Inflammatory macrophage (primary cell): ENCODE data around the gene PDE6B.
"Not testable (repeated sequence)": the region's sequence is repeated elsewhere in the genome, so short reads cannot be mapped to it uniquely, and the experiment has no call there.

Experiments used
- DNase-seq, 2 donors: peaks; one replicate each; pipeline ENCODE4 v3.0.0-alpha.2; 2020 to 2022

Gene PDE6B

DNA sequence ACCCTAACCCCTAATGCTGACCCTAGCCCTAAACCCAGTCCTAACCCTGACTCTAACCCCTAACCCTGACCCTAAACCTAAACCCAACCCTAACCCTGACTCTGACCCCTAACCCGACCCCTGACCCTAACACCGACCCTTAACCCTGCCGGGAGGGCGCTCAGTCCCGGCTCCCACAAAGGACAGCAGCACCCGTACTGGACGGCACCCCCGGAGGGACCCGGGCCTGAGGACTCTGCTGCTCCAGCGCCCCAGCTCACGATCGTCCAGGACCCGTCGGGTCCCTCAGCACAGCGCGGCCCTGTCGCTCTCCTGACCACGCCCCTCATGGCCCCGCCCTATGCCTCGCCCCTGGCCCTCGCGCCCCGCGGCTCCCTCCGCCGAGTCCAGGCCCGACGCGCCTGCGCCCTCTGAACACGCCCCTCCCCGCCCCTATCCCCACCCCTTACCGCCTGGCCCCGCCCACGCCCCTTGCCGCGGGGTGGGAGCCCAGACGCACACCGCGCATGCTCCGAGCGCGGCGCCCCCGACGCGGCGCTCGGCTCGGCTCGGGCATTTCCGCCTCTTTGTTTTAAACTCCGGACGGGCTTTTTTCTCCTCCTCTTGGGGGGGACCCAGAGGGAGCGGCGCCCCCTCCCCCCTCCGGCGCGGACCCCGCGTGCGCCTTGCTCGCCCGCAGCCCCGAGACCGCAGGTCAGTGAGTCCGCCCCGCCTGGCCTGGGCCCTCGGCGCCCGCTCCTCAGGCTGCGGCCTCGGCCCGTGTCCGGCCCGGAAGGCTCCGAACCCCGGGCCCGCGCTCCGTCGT lies 80.1 kb downstream of the PDE6B start, which contains the start of gene PCGF3:
PCGF3 (plus strand) TSS at position 555 of the 805 bp plus-strand sequence. CDS start 27,849 bp downstream, outside the sequence.
- DNase-seq, result peak; percentile 97

GRCh38 chr4:706083-706633 lies 80.8 kb downstream of the PDE6B start:
- not testable (repeated sequence) for DNase-seq

- DNase-seq, result no peak
These were observed 81.6 kb downstream of the PDE6B start for GRCh38 chr4:706834-707598.

DNA sequence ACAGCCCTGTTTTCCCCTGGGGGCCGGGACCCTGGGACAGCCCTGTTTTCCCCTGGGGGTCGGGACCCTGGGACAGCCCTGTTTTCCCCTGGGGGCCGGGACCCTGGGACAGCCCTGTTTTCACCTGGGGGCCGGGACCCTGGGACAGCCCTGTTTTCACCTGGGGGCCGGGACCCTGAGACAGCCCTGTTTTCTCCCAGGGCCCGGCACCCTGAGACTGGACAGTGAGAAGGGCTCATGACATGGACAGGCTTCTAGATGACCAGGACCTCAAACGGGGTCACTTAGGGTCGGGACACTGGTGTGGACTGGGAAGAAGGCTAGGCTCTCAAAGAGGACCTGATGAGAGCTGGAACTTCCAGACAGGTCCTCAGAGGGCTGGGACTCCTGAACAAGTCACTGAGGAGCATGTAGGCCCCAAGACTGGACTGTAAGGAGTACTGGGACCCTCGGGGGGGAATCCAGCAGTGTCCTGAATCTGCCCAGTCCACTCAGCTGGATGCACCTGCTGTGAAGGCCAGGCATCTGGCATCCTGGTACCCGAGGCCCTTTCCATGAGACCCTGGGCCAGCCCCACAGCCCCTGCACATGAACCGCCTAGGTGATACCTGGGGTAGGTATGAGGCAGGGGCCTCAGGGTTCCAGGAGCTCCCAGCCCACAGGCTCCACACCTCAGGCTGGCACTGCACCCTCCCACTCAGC lies 82.7 kb downstream of the PDE6B start:
- no peak for DNase-seq

DNA sequence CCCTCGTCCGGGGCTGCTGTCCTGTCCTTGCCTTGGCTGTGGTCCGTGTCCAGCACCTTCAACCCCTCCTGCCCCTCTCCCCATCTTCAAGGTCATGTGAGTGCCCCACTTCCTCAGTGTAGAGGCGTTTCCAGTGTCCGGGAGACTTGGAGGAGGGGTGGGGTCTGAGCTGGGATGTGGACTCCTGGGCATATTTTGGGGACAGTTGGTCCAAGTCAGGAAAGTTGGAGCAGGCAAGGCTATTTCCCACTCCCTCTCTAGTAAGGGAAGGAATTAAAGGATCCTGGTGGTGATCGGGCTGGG lies 83.2 kb downstream of the PDE6B start:
- DNase-seq, result no peak

DNA sequence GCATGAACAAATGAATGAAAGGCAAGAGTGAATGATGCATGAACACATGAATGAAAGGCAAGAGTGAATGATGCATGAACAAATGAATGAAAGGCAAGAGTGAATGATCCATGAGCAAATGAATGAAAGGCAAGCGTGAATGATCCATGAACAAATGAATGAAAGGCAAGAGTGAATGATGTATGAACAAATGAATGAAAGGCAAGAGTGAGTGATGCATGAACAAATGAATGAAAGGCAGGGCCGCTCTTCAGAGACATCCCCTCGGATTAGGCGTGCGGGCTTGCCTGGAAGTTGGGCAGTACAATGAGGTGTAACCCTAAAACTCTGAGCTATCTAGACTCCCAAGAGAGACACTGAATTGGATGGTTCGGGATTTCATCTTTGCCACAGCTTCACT lies 84.0 kb downstream of the PDE6B start:
- no peak for DNase-seq

DNA sequence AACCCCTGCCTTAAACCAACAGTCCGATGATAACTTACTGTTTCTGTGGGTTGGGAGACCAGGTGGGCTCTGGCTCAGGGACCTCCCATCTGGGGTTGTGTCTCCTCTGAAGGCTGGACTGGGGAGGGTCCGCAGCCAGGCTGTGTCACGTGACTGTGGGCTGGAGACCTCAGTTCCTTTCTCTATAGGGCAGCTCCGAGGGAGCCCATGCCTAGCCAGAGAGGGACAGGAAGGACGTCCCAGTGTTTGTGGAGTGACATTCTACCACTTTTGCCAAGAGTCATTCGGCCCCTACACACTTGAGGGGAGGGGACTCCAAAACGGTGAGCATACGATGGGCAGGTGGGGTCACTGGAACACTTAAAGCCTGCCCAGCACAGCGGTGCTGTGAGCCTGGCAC lies 84.7 kb downstream of the PDE6B start:
- no peak for DNase-seq

- DNase-seq, result no peak
These were observed 85.5 kb downstream of the PDE6B start for GRCh38 chr4:710916-711315.

GRCh38 chr4:712093-712492 lies 86.7 kb downstream of the PDE6B start:
- no peak for DNase-seq

GRCh38 chr4:712916-713632 lies 87.7 kb downstream of the PDE6B start:
- DNase-seq, result no peak

DNA sequence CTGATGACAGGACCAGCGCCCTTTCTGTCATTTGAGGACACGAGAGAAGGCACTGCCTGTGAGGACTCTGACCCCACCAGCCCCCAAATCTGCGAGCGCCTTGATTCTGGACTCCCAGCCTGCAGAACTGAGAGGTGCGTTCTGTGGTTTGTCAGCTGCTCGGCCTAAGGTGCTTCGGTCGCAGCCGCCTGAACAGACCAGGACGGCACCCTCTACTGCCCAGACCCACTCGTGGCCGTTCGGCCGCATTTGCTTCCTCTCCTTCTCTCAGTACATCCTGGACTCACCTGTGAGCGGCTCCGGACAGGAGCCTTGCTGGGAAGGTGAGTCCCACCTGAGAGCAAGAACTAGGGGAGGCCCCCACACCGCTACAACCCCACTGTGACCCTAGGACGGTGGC lies 88.7 kb downstream of the PDE6B start:
- no peak for DNase-seq

DNA sequence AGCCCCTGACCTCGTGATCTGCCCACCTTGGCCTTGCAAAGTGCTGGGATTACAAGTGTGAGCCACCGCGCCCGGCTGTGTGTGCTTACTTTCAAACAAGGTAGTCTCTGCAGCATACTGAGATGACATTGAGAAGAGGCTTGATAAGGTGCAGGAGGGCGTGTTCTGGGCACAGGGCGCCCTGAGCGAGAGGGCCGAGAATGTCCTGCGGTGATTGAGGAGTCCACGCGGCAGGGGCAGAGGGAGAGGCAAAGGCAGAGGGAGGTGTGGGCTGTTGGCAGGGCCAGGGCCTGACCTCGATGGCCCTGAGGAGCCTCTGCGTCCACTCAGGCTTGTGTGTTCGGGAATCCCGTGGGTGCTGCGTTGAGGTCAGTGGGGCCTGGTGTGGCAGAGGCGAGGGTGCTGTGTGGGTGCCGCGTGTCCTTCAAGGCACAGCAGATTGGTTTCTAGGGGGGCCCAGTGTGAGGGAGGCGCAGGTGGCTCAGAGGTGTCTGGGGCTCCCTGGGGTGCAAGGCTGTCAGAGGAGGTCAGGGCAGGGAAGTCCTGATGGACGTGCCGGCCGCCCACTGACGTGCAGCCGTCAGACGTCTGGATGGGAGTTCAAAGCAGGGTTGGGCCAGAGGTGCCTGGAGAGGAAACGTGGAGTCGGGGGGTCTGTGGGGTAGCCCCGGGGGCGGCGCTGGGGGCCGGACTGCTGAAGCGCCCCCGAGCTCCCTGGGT lies 92.4 kb downstream of the PDE6B start:
- DNase-seq, result no peak

DNA sequence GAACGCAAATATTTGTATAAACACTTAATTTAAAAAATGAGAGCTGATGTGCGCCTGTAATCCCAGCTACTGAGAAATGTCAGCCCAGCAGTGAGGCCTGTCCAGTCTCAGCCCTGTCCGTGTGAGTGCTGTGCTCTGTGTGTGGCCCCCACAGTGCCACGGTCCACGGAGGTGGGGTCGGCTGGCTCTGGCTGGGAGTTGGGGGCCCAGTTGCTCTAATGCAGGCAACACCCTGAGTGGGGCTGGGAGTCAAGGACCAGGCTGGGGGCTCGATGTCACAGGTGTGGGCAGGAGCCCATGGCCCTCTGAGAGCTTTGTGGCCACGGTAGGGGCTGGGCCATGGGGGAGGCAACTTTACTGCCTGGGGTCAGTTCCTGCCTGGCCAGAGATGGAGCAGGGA lies 93.1 kb downstream of the PDE6B start:
- DNase-seq, result no peak
